ENCODE measurements around the gene FNBP1. TPM values are rescaled to one million over a fixed set of nuclear protein-coding genes. Genes with fewer than 3 reads are reported as not detected.

Gene FNBP1
- polyA plus RNA-seq, 3 donors = 4.3 to 20.1 (median 10.9) TPM

Other genes starting within 250 kb of the FNBP1 start
- gene TOR1B, start 240.0 kb downstream of the FNBP1 start, polyA plus RNA-seq = 10 to 100 TPM; 10.1 to 12.6 (median 10.9) TPM
- 10 to 100 TPM; 16.0 to 29.6 (median 16.1) TPM for gene TOR1A, start 219.1 kb downstream of the FNBP1 start, polyA plus RNA-seq
- 10 to 100 TPM; 39.1 to 70.7 (median 41.9) TPM for gene C9orf78, start 207.9 kb downstream of the FNBP1 start, polyA plus RNA-seq
- 10 to 100 TPM; 12.7 to 15.9 (median 15.7) TPM for gene USP20, start 207.7 kb downstream of the FNBP1 start, polyA plus RNA-seq
- gene GPR107, start 10.7 kb upstream of the FNBP1 start, polyA plus RNA-seq = 10 to 100 TPM; 11.0 to 13.3 (median 11.2) TPM
- gene NCS1, start 129.2 kb upstream of the FNBP1 start, polyA plus RNA-seq = 1 to 10 TPM; 1.3 to 5.2 (median 3.9) TPM
- gene HMCN2, start 222.6 kb upstream of the FNBP1 start, polyA plus RNA-seq = 1 to 10 TPM in 2 of 3 donors, under 1 TPM in 1; 0.98 to 5.2 (median 2.6) TPM